Activated T-helper 17 cell treated with anti-CD3 and anti-CD28 coated beads, Interleukin-2, amount 50 U/mL, for 72 hours (primary cell): Measurements from ENCODE around the gene CAPN1. TPM values are rescaled to one million over a fixed set of nuclear protein-coding genes. Genes with fewer than 3 reads are reported as not detected.

Experiments used
- ATAC-seq: fragments of 150-1000 bp; cut with Tn5 transposase; replicated peaks from 2 replicates; pipeline ENCODE4 v1.10.0; 2021; ENCODE audit warnings: mild to moderate bottlenecking, moderate library complexity
- H3K27ac Mint-ChIP-seq: one replicate; pipeline ENCODE4 v1.8.0; 2022; ENCODE audit warnings: mixed read lengths
- H3K27me3 Mint-ChIP-seq: one replicate; pipeline ENCODE4 v1.8.0; 2022; ENCODE audit warnings: mixed read lengths
- H3K36me3 Mint-ChIP-seq: one replicate; pipeline ENCODE4 v1.8.0; 2022; ENCODE audit warnings: low read depth, mild to moderate bottlenecking, mixed read lengths
- H3K4me1 Mint-ChIP-seq: one replicate; pipeline ENCODE4 v1.8.0; 2022; ENCODE audit warnings: mixed read lengths
- H3K4me3 Mint-ChIP-seq: one replicate; pipeline ENCODE4 v1.8.0; 2022; ENCODE audit warnings: mild to moderate bottlenecking, mixed read lengths
- H3K9me3 Mint-ChIP-seq: one replicate; pipeline ENCODE4 v1.8.0; 2022; ENCODE audit warnings: mixed read lengths
- total RNA-seq, 2 donors: library from RNA; stranded (reverse); gene quantifications; one replicate each; pipeline ENCODE4 v1.2.3, GENCODE V29; 2022

The CAPN1 gene
- total RNA-seq, 2 donors from 2014 or later, result 143 to 150 TPM

GRCh38 chr11:65150509-65151299 lies 31.0 kb upstream of the CAPN1 start:
- peak; percentile 87 for ATAC-seq

GRCh38 chr11:65151331-65151899 lies 30.3 kb upstream of the CAPN1 start:
- Mint-ChIP-seq H3K27me3 (no peaks in the 10 kb centered on the region), H3K4me1 (peaks cover 5% of the 10 kb centered on the region), H3K27ac (peak overlapping the region; percentile 40), H3K36me3 (no peaks in the 10 kb centered on the region), H3K9me3 (no peaks in the 10 kb centered on the region), H3K4me3 (no peak overlapping the region)
- no peak for ATAC-seq

More at GRCh38 chr11:65150509-65151299, 31.0 kb upstream of the CAPN1 start:
- no peaks in the 10 kb centered on the region for H3K36me3 Mint-ChIP-seq
- H3K4me1 Mint-ChIP-seq, result peaks cover 5% of the 10 kb centered on the region
- no peak overlapping the region for H3K27ac Mint-ChIP-seq
- no peaks in the 10 kb centered on the region for H3K27me3 Mint-ChIP-seq
- H3K9me3 Mint-ChIP-seq, result no peaks in the 10 kb centered on the region
- H3K4me3 Mint-ChIP-seq, result no peak overlapping the region

- Mint-ChIP-seq H3K27ac (peak overlapping the region; percentile 40), H3K4me3 (no peak overlapping the region), H3K4me1 (peaks cover 5% of the 10 kb centered on the region), H3K27me3 (peaks cover 2% of the 10 kb centered on the region), H3K36me3 (no peaks in the 10 kb centered on the region), H3K9me3 (no peaks in the 10 kb centered on the region)
- no peak for ATAC-seq
Measured at GRCh38 chr11:65152122-65152521, 29.6 kb upstream of the CAPN1 start.

GRCh38 chr11:65156256-65156655 lies 25.5 kb upstream of the CAPN1 start:
- H3K4me1 Mint-ChIP-seq, result peaks cover 4% of the 10 kb centered on the region
- no peaks in the 10 kb centered on the region for H3K9me3 Mint-ChIP-seq
- H3K27ac Mint-ChIP-seq, result no peak overlapping the region
- H3K27me3 Mint-ChIP-seq, result peaks cover 6% of the 10 kb centered on the region
- H3K36me3 Mint-ChIP-seq, result no peaks in the 10 kb centered on the region
- no peak overlapping the region for H3K4me3 Mint-ChIP-seq
- ATAC-seq, result no peak

GRCh38 chr11:65156926-65157325 lies 24.8 kb upstream of the CAPN1 start:
- Mint-ChIP-seq H3K4me1 (no peaks in the 10 kb centered on the region), H3K4me3 (no peak overlapping the region), H3K36me3 (no peaks in the 10 kb centered on the region), H3K9me3 (no peaks in the 10 kb centered on the region), H3K27me3 (peaks cover 6% of the 10 kb centered on the region), H3K27ac (no peak overlapping the region)
- no peak for ATAC-seq

GRCh38 chr11:65157336-65157735 lies 24.4 kb upstream of the CAPN1 start:
- H3K9me3 Mint-ChIP-seq, result no peaks in the 10 kb centered on the region
- H3K27me3 Mint-ChIP-seq, result peaks cover 6% of the 10 kb centered on the region
- no peak overlapping the region for H3K4me3 Mint-ChIP-seq
- ATAC-seq, result no peak
- no peaks in the 10 kb centered on the region for H3K36me3 Mint-ChIP-seq
- H3K4me1 Mint-ChIP-seq, result no peaks in the 10 kb centered on the region
- no peak overlapping the region for H3K27ac Mint-ChIP-seq

GRCh38 chr11:65159012-65159411 lies 22.7 kb upstream of the CAPN1 start:
- H3K36me3 Mint-ChIP-seq, result no peaks in the 10 kb centered on the region
- no peaks in the 10 kb centered on the region for H3K9me3 Mint-ChIP-seq
- ATAC-seq, result no peak
- H3K27me3 Mint-ChIP-seq, result peaks cover 6% of the 10 kb centered on the region
- H3K27ac Mint-ChIP-seq, result no peak overlapping the region
- H3K4me1 Mint-ChIP-seq, result no peaks in the 10 kb centered on the region
- H3K4me3 Mint-ChIP-seq, result no peak overlapping the region

- H3K4me1 Mint-ChIP-seq, result no peaks in the 10 kb centered on the region
- H3K4me3 Mint-ChIP-seq, result no peak overlapping the region
Measured at GRCh38 chr11:65160643-65161042, 21.1 kb upstream of the CAPN1 start.

GRCh38 chr11:65163684-65164083 lies 18.0 kb upstream of the CAPN1 start:
- Mint-ChIP-seq H3K4me3 (no peak overlapping the region), H3K9me3 (no peaks in the 10 kb centered on the region), H3K27me3 (peaks cover 4% of the 10 kb centered on the region), H3K36me3 (no peaks in the 10 kb centered on the region), H3K27ac (no peak overlapping the region), H3K4me1 (no peaks in the 10 kb centered on the region)
- ATAC-seq, result no peak

More at GRCh38 chr11:65160643-65161042, 21.1 kb upstream of the CAPN1 start:
- H3K27ac Mint-ChIP-seq, result no peak overlapping the region
- ATAC-seq, result no peak
- no peaks in the 10 kb centered on the region for H3K9me3 Mint-ChIP-seq
- peaks cover 6% of the 10 kb centered on the region for H3K27me3 Mint-ChIP-seq
- H3K36me3 Mint-ChIP-seq, result no peaks in the 10 kb centered on the region

- Mint-ChIP-seq H3K36me3 (no peaks in the 10 kb centered on the region), H3K27ac (no peak overlapping the region), H3K4me3 (no peak overlapping the region), H3K9me3 (no peaks in the 10 kb centered on the region), H3K4me1 (peaks cover 5% of the 10 kb centered on the region), H3K27me3 (no peaks in the 10 kb centered on the region)
- ATAC-seq, result no peak
Measured at GRCh38 chr11:65165410-65166317, 16.1 kb upstream of the CAPN1 start.

- Mint-ChIP-seq H3K4me1 (peaks cover 5% of the 10 kb centered on the region), H3K9me3 (no peaks in the 10 kb centered on the region), H3K27ac (no peak overlapping the region), H3K36me3 (no peaks in the 10 kb centered on the region), H3K4me3 (no peak overlapping the region), H3K27me3 (no peaks in the 10 kb centered on the region)
- ATAC-seq, result no peak
Measured at GRCh38 chr11:65166893-65167292, 14.8 kb upstream of the CAPN1 start.

- Mint-ChIP-seq H3K9me3 (no peaks in the 10 kb centered on the region), H3K27me3 (no peaks in the 10 kb centered on the region), H3K4me3 (no peak overlapping the region), H3K27ac (no peak overlapping the region), H3K4me1 (peaks cover 5% of the 10 kb centered on the region), H3K36me3 (no peaks in the 10 kb centered on the region)
- no peak for ATAC-seq
Measured at GRCh38 chr11:65167656-65168055, 14.1 kb upstream of the CAPN1 start.

- Mint-ChIP-seq H3K4me1 (peaks cover 5% of the 10 kb centered on the region), H3K36me3 (no peaks in the 10 kb centered on the region), H3K4me3 (peak overlapping the region; percentile 47), H3K9me3 (no peaks in the 10 kb centered on the region), H3K27ac (peak overlapping the region; percentile 94), H3K27me3 (no peaks in the 10 kb centered on the region)
- ATAC-seq, result peak; percentile 78
Measured at GRCh38 chr11:65169164-65169641, 12.5 kb upstream of the CAPN1 start.

- Mint-ChIP-seq H3K4me1 (peaks cover 5% of the 10 kb centered on the region), H3K4me3 (peak within 1 kb of the TSS; percentile 47), H3K36me3 (no peaks in the 10 kb centered on the region), H3K9me3 (no peaks in the 10 kb centered on the region), H3K27me3 (no peaks in the 10 kb centered on the region), H3K27ac (peak within 1 kb of the TSS; percentile 94)
- no peak for ATAC-seq
Measured at GRCh38 chr11:65170058-65170534, 11.6 kb upstream of the CAPN1 start, which contains the start of gene SPDYC. Gene SPDYC (plus strand): TSS chr11:65170233. CDS start chr11:65171358, 1,125 bp downstream.
